K562 (cell line): Measurements from ENCODE around the gene NCOR2. TPM values are rescaled to one million over a fixed set of nuclear protein-coding genes. Genes with fewer than 3 reads are reported as not detected.
A peak's percentile ranks its signal among the peaks of the same experiment; 100 is the strongest.

Experiments used
- BHLHE40 ChIP-seq: IDR thresholded peaks from 2 replicates; pipeline ENCODE4 v1.6.1; 2011; ENCODE audit warnings: low read length, improper control_type of control experiment
- CREB3 ChIP-seq: fragments of 450-650 bp; conservative IDR thresholded peaks from 2 replicates; pipeline ENCODE4 v1.6.1; 2016; ENCODE audit warnings: missing genetic modification characterization, low read depth, mild to moderate bottlenecking, missing compliant biosample characterization, moderate library complexity
- CTCF ChIP-seq, 3 experiments: IDR thresholded peaks in 2 of 3; conservative IDR thresholded peaks in 1 of 3; 2 replicates each; pipeline ENCODE4 v1.5.1; 2011 to 2012; ENCODE audit warnings: low read length in 3 of 3, mild to moderate bottlenecking in 3 of 3, control low read depth in 2 of 3, improper control_type of control experiment in 1 of 3, inconsistent platforms in 1 of 3, low read depth in 1 of 3, mixed read lengths in 1 of 3, moderate library complexity in 1 of 3; ENCODE audit not compliant: insufficient read depth in 2 of 3
- DACH1 ChIP-seq: fragments of 450-650 bp; IDR thresholded peaks from 2 replicates; pipeline ENCODE4 v1.6.1; 2018; ENCODE audit not compliant: partially characterized antibody
- E2F6 ChIP-seq, 2 experiments: IDR thresholded peaks; 2 replicates each; pipeline ENCODE4 v1.6.1; 2011; ENCODE audit warnings: borderline replicate concordance in 1 of 2, control low read depth in 1 of 2, low read depth in 1 of 2, low read length in 1 of 2, mild to moderate bottlenecking in 1 of 2, mixed read lengths in 1 of 2, moderate library complexity in 1 of 2; ENCODE audit not compliant: insufficient read depth in 1 of 2, insufficient read length in 1 of 2, poor library complexity in 1 of 2, severe bottlenecking in 1 of 2; ENCODE audit errors: extremely low read depth in 1 of 2
- EHMT2 ChIP-seq: fragments of 450-650 bp; IDR thresholded peaks from 2 replicates; pipeline ENCODE4 v1.6.1; 2018; ENCODE audit warnings: antibody characterized with exemption
- ESRRA ChIP-seq: fragments of 450-650 bp; IDR thresholded peaks from 2 replicates; pipeline ENCODE4 v1.6.1; 2014; ENCODE audit warnings: low read depth, mild to moderate bottlenecking, moderate library complexity, borderline replicate concordance
- HMG20B ChIP-seq: fragments of 250-450 bp; sonication (Bioruptor Pico); IDR thresholded peaks from 2 replicates; pipeline ENCODE4 v1.5.0; 2021; ENCODE audit warnings: mild to moderate bottlenecking
- HMGXB4 ChIP-seq: sonication (generic); formaldehyde crosslinking; IDR thresholded peaks from 2 replicates; pipeline ENCODE4 v1.8.1; 2023; ENCODE audit warnings: mild to moderate bottlenecking, missing genetic modification reagents
- KLF6 ChIP-seq: fragments of 250-450 bp; sonication (Bioruptor Pico); IDR thresholded peaks from 2 replicates; pipeline ENCODE4 v1.4.0; 2020; ENCODE audit warnings: mild to moderate bottlenecking, moderate library complexity, borderline replicate concordance
- MAFF ChIP-seq: IDR thresholded peaks from 2 replicates; pipeline ENCODE4 v1.6.1; 2012; ENCODE audit warnings: low read length, improper control_type of control experiment
- MTA3 ChIP-seq: fragments of 450-650 bp; formaldehyde crosslinking; IDR thresholded peaks from 2 replicates; pipeline ENCODE4 v1.6.1; 2017; ENCODE audit warnings: mild to moderate bottlenecking, borderline replicate concordance
- PCBP2 ChIP-seq: fragments of 200-400 bp; formaldehyde crosslinking; IDR thresholded peaks from 2 replicates; pipeline ENCODE4 v1.6.1; 2018; ENCODE audit warnings: low read length, low read depth, mild to moderate bottlenecking, moderate library complexity; ENCODE audit not compliant: poor library complexity, severe bottlenecking
- POLR2B ChIP-seq: fragments of 450-650 bp; IDR thresholded peaks from 2 replicates; pipeline ENCODE4 v1.6.1; 2018; ENCODE audit warnings: low read depth; ENCODE audit not compliant: partially characterized antibody
- THAP7 ChIP-seq: fragments of 250-450 bp; sonication (Bioruptor Pico); IDR thresholded peaks from 2 replicates; pipeline ENCODE4 v1.5.0; 2021
- ZFP36 ChIP-seq: fragments of 150-350 bp; IDR thresholded peaks from 2 replicates; pipeline ENCODE4 v1.6.1; 2018; ENCODE audit warnings: low read length, low read depth; ENCODE audit not compliant: partially characterized antibody
- ZNF184 ChIP-seq: sonication (generic); formaldehyde crosslinking; IDR thresholded peaks from 2 replicates; pipeline ENCODE4 v1.5.0; 2020; ENCODE audit warnings: missing genetic modification reagents
- ZNF3 ChIP-seq: fragments of 250-450 bp; sonication (Bioruptor Pico); IDR thresholded peaks from 2 replicates; pipeline ENCODE4 v1.5.0; 2021; ENCODE audit warnings: mild to moderate bottlenecking, moderate library complexity
- ZNF436 ChIP-seq: fragments of 250-450, 450-650 bp; sonication (Bioruptor Pico); formaldehyde crosslinking; IDR thresholded peaks from 2 replicates; pipeline ENCODE4 v1.7.0; 2020; ENCODE audit warnings: mild to moderate bottlenecking
- ZNF668 ChIP-seq: fragments of 250-450 bp; sonication (Bioruptor Pico); IDR thresholded peaks from 2 replicates; pipeline ENCODE4 v1.8.0; 2022; ENCODE audit warnings: mild to moderate bottlenecking, inconsistent platforms
- ZSCAN29 ChIP-seq: fragments of 450-650 bp; IDR thresholded peaks from 2 replicates; pipeline ENCODE4 v1.6.1; 2017
- polyA plus RNA-seq, 8 experiments: library from polyadenylated mRNA; depleted of rRNA in 4 of 8; stranded (reverse) in 5 of 8; unstranded in 3 of 8; fragments of >200 nt; fragmentation: Nextera tagmentation in 2 of 8; fragmentation: Illumina TruSeq in 1 of 8; extraction: Ambion mirVana in 2 of 8; extraction: Trizol in 1 of 8; gene quantifications; 2 replicates each; pipeline versions ENCODE4 v1.2.1 to v1.2.3, GENCODE V29; 2011 to 2014; ENCODE audit warnings: inconsistent platforms in 1 of 8, missing spikeins in 1 of 8
- total RNA-seq, 7 experiments: library from RNA; depleted of rRNA in 6 of 7; stranded (reverse); fragments of >200 nt in 6 of 7; fragmentation: Illumina TruSeq in 2 of 7; extraction: Trizol in 2 of 7; gene quantifications; 2 replicates each; pipeline versions ENCODE4 v1.2.1 to v1.2.3, GENCODE V29; 2011 to 2021; ENCODE audit warnings: low replicate concordance in 1 of 7

The NCOR2 gene
- total and polyA plus RNA-seq, 9 of the 15 experiments (the other 6 are each of a cell fraction or from before 2014, with no cell fraction given): 0.18 to 126 (median 8.4) TPM

- TF ChIP-seq EHMT2: no peak
- no peak for TF ChIP-seq ESRRA
- TF ChIP-seq HMG20B (CRISPR knock-in tag): no peak
- TF ChIP-seq E2F6 (IDR thresholded peaks at IDR 0.05; ENCODE audit: borderline replicate concordance in 1 of 2, extremely low read depth in 1 of 2, insufficient read depth in 1 of 2, insufficient read length in 1 of 2, low read depth in 1 of 2, low read length in 1 of 2, poor library complexity in 1 of 2, severe bottlenecking in 1 of 2): peak in 1 of 2 experiments; percentile 45
- no peak for TF ChIP-seq ZNF668 (CRISPR knock-in tag)
- no peak for TF ChIP-seq PCBP2
- TF ChIP-seq ZNF3 (CRISPR knock-in tag): no peak
- peak; percentile 10 for TF ChIP-seq ZFP36
- peak; percentile 75 for TF ChIP-seq DACH1
- no peak; a peak in 1 of 6 replicates for TF ChIP-seq CTCF (IDR thresholded peaks at IDR 0.05 in 2 of 3, conservative IDR thresholded peaks at IDR 0.05 in 1 of 3; ENCODE audit: insufficient read depth in 2 of 3, low read depth in 1 of 3, low read length in 3 of 3)
- TF ChIP-seq HMGXB4 (CRISPR knock-in tag): no peak
- TF ChIP-seq POLR2B: no peak
- peak; percentile 61; the same call in 1 of the 2 replicates for TF ChIP-seq BHLHE40
- TF ChIP-seq MTA3: no peak
- no peak for TF ChIP-seq THAP7 (CRISPR knock-in tag)
- no peak for TF ChIP-seq KLF6
- TF ChIP-seq ZSCAN29: no peak
- no peak for TF ChIP-seq ZNF436 (CRISPR knock-in tag)
- no peak for TF ChIP-seq ZNF184 (CRISPR knock-in tag)
- no peak for TF ChIP-seq CREB3 (tag)
- no peak for TF ChIP-seq MAFF
Observed at GRCh38 chr12:124609041-124609989, 41.9 kb upstream of the NCOR2 start (continued).
